ENCODE measurements around the gene SLC12A7.

SLC12A7 gene

DNA sequence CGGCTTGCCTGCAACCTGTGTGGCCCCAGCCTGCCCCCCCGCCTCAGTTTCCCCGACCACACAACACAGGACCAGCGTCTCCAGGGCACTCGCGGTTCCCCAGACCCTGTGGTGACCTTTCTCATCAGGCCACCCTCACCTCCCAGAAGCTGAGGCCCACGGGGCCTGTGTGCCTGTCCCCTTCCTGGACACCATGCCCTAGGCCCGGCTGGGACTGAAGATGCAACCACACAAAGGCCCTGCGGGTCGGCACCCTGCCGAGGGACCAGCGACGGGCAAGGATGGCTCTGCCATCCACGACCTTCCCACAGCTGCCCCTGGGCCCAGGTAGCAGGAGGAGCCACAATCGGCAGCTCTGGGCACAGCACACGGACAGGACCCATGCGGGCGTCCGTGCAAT is 34.8 kb downstream of the SLC12A7 start:
- DNase-seq: no peak

DNA sequence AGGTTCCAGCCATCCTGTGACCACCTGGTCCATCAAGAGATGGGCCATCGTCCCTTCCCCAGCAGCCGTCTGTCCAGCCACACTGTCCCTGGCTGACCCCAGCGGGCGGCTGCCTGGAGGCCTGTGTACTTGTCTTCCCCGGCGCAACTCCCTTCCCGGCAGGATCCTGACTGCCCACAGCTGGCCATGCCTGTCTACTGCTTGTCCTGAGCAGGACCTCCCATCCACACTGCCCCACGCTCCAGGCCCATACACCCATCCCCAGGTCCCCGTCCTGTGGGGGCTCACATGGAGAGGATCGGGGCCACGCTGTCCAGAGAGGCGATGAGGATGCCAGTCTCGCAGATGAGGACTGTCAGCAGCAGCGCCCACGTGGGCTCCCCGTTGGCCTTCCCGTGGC is 35.5 kb downstream of the SLC12A7 start:
- no peak for DNase-seq

DNA sequence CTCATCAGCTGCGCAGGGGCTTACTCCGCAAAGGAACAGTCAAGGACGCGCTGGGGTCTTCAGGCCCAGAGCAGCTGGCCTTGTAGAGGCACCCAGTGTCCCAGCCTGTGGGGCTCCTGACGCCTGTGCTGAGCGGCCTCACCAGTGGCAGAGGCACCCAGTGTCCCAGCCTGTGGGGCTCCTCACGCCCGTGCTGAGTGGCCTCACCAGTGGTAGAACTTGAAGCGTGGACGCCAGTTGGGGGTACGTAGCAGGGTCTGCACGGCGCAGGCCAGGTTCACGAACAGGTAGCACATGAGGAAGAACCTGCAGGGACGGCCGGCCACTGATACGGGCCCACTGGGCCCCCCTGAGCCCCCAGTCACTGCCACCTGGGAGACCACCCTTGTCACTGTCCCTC is 35.9 kb downstream of the SLC12A7 start:
- DNase-seq: no peak

DNA sequence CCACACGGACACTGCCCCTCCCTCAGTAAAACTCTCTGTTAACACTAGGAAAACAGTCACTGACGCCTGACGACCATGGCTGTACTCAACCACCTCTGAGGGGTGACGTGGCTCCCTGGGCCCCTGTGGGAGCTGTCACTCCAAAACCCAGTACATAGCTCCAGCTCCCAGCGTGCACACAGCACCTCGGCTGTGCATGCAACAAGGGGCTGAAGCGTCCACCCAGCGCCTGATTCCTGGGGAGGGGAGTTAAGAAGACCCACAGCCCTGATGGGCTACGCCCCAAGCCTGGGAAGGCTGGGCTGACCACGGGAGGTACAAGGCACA is 36.3 kb downstream of the SLC12A7 start:
- DNase-seq: no peak

DNA sequence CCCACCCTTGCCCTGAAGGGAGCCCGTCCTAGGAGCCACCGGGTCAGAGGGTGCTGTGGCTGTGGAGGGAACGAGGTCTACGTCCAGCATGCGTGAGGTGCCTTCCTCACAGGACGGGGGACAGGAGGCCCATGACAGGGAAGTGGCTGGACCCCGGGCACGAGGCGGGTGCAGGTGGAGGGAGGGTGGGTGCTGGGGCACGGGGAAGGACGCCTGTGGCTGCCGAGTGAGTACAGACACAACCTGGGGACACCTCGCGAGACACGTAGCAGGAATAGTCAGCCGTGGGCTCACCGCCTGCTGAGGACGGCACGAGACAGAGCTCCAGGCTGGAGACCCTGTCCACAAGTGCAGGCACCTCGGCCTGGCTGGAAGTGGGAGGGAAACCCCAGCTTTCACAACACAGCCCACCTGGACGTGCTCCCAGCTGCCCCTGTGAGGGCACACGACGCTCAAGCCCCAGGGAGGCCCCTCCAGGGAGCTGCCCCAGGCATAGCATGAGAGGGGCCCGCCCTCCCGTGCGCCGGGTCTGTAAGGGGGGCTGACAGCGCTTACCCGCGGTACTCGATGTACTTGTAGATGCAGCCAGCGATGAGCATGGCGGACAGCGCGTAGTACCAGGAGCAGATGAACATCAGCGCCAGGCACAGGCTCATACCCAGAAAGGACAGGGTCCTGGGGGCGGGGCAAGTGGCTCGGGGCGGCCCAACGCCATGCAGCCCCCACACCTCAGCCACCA is 36.9 kb downstream of the SLC12A7 start:
- no peak for DNase-seq

DNA sequence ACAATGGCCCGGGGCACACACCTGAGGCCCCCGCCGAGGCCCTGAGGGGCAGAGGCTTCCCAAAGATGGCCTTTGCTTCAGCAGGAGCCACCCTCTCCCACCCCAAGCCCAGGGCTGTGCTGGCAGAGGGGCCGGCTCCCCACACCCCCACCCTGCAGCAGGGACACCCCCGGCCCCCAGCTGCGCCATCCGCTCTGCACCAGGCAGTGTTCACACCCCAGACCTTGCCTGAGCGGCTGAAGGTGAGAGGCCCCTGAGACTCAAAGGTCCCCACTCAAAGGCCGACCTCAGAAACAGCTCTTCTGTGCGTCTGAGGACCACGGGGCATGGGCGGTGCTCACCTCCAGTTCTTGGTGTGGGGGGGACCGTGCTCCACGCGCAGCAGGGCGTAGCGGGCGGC is 37.6 kb downstream of the SLC12A7 start:
- DNase-seq: no peak

DNA sequence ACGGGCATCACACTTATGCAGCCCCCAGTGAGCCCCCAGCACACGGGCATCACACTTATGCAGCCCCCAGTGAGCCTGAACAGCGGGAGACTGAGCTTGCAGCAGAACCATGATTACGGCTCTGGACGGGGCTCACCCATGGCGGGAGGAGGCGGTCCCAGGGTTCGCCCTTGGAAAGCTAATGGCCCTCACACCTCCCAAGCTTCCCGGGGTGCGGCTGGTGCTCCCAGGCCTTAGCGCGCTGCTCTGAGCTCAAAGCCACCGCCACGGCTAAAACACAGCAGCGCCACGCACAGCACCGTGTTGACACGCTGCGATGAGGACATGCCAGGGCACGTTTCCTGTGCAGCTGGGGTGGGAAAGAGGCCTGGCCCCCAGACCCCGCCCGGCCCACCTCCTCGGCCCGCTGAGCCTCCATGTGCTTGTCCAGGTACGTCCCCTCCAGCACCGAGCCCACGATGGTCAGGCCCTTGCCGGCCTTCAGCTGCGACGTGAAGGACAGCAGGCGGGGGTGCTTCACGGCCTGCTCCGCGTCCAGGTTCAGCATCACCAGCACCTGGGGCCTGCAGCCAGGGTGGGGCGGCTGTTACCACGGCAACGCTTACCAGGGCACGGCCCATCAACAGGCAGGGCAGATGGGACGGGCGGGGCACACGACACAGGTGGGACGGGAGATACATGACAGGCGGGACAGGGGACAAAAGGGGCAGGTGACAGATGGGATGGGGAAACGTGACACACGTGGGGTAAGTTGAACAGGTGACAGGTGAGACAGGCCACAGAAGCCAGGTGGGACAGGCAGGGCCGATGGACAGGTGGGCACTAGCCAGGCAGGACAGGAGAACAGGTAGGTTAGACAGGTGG is 38.4 kb downstream of the SLC12A7 start:
- no peak for DNase-seq

DNA sequence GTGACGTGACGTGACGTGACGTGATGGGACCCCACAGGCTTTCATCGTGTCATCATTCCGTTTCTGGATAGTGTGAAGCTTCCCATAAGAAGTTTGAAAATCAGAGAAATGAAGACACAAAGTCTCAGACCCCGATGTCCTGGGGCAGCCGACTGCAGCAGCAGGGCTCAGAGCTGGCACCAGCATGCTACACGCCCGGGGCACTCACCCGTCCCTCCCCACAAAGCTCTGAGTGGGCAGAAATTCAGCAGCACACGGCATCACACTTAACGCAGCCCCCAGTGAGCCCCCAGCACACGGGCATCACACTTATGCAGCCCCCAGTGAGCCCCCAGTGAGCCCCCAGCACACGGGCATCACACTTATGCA is 42.2 kb downstream of the SLC12A7 start:
- DNase-seq: no peak

DNA sequence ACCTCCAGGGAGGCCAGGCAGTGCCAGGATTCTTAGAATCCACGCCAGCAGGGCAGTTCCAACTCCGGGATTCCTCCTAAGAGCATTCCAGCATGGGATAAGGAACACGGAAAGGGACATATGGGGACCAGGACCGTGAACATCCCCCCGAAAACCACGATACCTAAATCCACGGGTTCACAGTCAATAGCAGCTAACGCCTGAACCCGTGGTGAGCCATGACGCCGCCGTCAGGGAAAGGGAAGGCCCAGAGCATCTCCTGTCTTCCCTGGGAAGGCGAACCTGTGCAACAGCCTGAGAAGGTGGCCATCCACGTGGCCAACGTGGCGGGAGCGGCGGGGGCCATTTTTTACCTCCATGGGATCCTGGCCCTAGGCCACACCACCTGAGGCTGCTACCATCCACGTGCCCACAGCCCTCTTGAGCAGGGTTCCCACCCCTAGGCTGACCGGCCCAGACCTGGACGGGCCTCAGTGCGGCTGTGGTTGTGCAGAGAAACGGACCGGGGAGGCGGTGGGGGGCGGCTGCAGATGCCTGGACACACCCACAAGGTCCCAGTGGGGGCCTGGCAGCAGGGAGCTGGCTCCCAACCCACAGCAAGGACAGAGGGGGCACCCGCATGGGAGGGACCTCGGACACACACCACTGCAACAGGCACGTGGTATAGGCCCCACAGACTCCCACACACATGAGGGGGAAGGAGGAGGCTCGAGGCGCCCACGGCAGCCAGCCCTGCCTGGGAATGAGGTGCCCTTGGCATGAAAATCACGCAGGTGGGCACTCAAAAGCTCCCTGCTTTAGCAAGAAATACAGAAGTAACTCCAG is 42.8 kb downstream of the SLC12A7 start:
- DNase-seq: no peak

DNA sequence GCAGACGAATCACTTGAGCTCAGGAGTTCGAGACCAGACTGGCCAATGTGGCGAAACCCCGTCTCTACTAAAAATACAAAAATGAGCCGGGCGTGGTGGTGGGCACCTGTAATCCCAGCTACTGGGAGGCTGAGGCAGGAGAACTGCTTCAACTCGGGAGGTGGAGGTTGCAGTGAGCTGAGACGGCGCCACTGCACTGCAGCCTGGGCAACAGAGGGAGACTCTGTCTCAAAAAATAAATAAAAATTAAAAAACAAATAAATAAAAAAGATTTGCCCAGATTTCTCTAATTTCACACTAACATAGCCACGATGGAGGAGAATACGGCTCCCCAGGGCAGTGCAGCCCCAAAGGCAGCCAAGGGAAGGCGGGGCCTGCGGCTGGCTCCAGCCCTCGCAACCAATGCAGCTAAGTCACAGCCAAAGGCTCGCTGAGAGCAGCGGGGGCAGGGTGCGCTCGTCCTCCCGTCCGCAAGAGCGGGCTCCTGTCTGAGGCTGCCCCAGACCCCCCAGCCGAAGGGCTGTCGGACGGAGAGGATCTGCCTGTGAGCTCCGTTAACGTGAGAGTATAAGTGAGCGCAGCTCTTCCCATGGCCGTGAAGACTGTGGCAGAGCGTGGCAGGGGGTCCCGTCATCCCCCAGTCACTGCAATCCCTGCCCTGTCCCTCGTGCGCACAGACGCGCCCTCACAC is 43.5 kb downstream of the SLC12A7 start:
- DNase-seq: no peak

DNA sequence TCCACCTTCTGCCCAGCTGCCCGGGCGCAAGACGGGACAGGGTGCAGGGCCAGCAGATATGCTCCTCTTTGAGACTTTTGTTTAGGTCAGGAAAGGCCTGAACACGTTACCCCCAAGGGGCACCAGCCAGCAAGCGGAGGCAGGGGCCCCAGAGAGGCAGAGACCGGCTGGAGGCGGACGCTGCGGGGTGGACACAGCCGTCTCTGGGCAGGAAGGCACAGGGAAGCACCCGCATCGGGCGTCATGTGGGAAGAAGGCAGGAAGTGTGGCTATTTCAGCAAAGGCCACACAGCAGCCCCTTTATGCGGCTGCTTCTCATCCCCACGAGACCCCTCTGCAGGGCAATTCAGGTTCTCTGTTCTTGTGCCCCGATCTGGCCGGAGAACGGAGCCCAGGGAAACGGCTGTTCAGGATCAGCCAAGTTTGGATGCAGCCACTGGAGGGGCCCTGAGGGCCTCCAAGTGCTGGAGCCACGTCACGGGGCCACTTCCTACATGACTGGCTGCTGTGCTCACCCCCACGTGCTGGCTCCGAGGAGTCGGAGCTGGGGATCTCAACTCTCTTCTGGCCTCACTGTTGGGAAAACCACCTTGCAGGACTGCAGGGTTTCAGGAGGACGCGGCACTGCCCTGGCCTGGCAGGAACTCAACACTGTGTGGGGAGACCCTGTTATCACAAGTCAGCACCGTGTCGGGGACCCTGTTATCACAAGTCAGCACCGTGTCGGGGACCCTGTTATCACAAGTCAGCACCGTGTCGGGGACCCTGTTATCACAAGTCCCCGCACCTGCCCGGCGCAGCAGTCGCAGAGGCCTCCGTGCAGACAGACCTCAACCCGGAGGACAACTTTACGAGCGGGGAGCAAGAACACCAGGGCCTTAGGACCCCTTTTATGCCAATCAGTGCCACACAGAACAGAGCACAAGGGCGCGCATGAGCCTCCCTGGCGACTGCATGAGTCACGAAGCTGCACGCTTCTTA is 44.4 kb downstream of the SLC12A7 start:
- no peak for DNase-seq

DNA sequence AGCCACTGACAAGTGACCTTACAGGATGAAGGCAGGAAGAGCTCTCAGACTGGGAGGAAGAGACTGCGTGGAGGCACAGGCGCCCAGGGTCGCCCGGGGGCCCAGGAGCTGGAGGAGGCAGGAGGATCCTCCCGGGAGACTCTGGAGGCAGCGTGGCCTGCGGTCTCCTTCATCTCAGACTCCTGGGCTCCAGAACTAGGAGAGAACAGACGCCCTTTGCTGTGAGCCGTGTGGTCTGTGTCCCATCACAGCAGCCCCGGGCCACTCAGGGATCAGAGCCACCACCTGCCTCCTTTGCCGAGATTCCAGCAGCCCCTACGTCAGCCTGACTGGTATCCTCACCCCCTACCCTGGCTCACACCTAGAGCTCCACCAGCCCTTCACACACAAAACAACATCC is 45.2 kb downstream of the SLC12A7 start:
- no peak for DNase-seq

DNA sequence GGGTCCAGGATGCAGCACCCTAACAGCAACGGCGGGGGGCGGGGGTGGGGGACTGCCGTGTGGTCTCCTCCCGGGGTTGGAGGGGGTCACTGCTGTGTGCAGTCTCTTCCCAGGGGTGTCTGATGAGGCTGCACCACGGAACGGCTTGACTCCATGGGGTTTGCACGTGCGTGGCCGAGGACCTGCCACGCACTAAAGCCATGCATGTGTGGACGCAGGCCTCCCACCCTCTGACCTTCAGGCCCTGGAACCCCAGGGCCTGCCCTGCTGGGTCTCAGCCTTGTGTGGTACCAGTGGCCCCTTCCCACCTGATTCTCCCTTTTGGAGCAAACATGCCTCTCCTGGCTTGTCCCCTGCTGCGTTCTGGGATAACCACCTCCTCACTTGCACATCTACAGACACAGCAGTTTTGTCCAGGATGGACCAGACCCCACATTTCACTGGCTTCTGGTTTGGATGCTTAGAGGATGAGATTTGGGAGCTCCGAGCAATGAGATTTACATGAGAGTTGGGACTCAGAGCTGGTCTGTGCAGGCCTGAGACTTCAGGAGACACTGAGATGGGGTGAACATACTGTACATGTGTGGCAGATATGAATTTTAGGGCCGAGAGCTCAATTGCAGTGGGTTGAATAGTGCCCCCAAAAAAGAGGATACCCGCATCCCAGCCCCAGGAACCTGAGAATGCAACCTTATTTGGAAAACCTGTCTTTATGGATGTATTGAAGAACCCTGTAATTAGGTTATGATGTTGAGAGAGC is 45.8 kb downstream of the SLC12A7 start:
- DNase-seq: no peak

DNA sequence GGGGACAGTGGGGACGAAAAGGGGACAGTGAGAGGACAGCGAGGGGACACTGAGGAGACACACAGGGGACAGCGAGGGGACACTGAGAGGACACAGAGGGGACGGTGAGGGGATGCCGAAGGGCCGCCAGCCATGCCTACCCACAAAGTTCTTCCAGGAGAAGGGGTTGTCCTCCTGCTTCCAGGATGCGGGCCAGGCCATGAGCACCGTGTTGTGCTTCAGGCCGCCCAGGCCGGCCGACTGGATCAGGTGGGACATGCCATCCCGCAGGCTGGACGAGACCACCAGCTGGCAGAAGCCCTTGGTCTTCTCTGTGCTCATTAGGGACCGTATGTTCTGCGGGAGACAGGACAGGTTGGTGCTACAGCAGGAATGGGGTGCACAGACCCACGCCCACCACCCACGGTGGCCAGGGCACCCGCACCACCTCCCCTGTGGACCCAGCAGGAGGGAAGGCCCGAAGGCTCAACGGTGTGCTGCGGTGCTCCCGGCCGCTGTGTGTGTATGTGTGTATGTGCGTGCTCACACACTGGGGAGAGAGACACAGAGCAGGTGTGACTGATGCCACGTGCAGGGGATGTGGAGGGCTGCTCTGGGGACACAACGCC is 46.6 kb downstream of the SLC12A7 start:
- no peak for DNase-seq

DNA sequence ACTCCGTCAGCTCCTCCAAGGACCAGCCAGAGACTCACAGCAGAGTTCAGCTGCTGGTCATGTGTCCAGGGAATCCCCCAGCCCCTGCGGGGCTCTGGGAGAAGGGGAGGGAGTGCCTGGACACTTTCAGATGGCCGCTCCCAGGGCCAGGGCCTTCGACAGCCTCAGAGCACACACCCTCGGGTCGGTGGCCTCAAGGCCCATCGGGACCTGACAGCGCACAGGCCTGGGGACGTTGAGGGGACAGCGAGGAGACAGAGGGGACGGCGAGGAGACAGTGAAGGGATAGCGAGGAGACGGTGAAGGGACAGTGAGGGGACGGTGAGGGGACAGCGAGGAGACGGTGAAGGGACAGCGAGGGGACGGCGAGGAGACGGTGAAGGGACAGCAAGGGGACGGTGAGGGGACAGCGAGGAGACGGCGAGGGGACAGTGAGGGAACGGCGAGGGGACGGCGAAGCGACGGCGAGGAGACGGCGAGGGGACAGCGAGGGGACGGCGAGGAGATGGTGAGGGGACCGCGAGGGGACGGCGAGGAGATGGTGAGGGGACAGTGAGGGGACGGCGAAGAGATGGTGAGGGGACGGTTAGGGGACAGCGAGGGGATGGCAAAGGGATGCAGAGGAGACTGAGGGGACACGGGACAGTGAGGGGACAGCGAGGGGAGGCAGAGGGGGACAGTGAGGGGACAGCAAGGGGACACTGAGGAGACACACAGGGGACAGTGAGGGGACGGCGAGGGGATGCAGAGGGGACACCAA is 47.3 kb downstream of the SLC12A7 start:
- DNase-seq: no peak

DNA sequence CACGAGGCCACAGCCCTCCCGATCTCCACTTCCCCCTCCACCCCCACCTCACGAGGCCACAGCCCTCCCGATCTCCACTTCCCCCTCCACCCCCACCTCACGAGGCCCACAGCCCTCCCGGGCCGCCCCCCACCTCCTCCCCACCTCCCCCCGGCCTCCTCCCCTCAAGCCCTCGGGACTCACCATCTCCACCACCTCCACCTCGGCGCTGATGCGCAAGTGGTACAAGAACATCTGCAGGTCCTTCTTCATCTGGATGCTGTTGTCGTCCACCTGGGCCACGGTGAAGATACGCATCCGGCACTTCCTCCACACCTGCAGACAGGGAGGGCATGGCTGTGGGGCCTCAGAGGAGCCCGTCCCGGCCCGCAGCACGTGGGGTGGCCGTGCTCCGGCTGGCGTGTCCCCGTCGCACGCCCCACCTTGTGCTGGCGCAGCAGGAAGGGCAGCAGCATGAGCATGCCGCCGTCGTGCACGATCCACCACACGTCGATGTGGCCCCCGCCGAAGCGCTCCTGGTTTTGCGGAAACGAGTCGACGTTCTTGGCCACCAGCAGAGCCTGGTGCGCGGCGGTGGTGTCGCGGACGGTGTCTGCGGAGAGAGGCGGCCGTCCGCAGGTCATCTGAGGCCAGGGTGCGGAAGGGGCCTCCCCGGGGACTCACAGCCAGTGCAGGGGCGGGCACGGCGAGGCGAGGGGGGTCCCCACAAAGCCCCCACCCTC is 48.0 kb downstream of the SLC12A7 start:
- DNase-seq: no peak

DNA sequence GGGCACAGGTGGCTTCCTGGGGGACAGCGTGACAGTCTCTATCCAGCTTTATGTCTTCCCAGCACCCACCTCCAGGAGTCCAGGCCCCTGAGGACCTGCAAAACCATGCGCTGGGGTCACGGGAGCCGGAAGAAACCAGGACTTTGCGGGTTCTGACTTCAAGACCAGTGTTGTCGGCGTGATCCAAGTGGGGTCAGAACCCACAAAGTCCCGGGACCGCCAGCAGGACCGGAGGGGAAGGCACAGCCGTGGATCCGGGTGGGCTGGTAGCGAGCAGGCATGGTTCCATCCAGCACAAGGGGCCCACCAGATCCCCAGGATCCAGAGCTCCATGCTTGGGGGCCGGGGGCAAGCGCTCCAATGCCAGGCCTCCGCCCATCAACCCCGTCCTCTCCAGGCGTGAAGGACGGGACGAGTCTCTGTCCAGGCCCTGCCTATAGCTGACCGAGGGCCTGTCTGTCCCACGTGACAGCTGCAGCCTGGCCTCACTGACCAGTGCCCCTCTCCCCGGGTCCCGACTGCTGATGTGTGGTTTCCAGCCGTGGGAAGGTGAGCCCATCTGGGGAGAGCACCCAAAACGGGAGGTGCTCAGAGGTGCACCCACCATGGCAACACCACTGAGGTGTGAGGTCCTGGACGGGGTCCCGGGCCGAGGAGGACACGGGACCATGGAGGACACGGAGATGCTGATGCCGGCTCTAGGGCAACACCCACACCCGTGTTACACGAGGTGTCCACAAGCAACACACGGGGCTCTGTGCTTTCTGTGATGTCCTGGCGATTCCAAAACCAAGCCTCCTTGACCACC is 48.9 kb downstream of the SLC12A7 start:
- no peak for DNase-seq

DNA sequence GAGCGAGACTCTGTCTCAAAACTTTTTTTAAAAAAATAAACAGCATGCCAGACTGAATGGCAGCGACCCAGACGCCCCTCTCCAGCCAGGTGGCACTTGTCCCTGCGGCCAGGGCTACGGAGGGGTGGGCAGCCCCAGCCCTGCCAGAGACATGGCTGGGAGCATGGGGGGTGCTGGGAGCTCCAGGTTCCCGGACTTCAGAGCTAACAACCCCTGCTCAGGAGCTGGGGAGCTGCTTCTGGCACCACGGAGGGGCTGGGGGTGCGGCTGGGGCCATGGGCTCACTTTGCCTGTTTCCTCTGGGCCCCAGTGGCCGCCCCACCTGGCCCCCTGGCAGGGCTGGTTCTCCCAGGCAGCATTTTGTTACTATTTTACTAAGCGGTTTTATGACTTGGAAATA is 49.9 kb downstream of the SLC12A7 start:
- DNase-seq: no peak

All from NCI-H2227 treated with DMSO at 0.1 percent for 48 hours (cell line).